HepG2 (cell line): ENCODE measurements around the gene VSTM1. TPM values are rescaled to one million over a fixed set of nuclear protein-coding genes. Genes with fewer than 3 reads are reported as not detected.
"Not testable (repeated sequence)": the region's sequence is repeated elsewhere in the genome, so short reads cannot be mapped to it uniquely, and the experiment has no call there.

ENCODE experiments used
- ATAC-seq: fragments of 200-7000 bp; cut with Tn5 transposase; 3 replicates; pipeline ENCODE4 v1.9.1; 2020; ENCODE audit warnings: mild to moderate bottlenecking, moderate library complexity
- BruUV-seq: library from RNA; stranded (reverse); fragments of 400-500 nt; replicated peaks from 2 replicates; lab custom pipeline; 2021; lab: Mats Ljungman, UMichigan
- CTCF ChIA-PET: fragments of 300-600 bp; formaldehyde crosslinking; extraction: SDS; loops from one replicate; lab custom pipeline; 2021; ENCODE audit warnings: low total read pairs, inconsistent platforms, low intra/inter-chr PET ratio; lab: Yijun Ruan, JAX
- POLR2A ChIA-PET: fragments of 350-600 bp; sonication (Branson Sonifier 250); formaldehyde crosslinking; loops from one replicate; lab custom pipeline; 2020; ENCODE audit warnings: antibody characterized with exemption, inconsistent platforms; lab: Yijun Ruan, JAX
- DNase-seq: peaks from one replicate; pipeline ENCODE4 v3.0.0-alpha.2; 2015; ENCODE audit warnings: low spot score
- FAIRE-seq: peaks from 3 replicates; lab custom pipeline; 2011; peaks lifted over from hg19 to GRCh38; lab: Jason Lieb, UNC
- H2AFZ ChIP-seq: one replicate; pipeline ENCODE4 v1.6.1; 2011; ENCODE audit warnings: low read length, inconsistent platforms
- H3K27ac ChIP-seq: fragments of 300-600 bp; 3 replicates; pipeline ENCODE4 v1.8.0; 2011; ENCODE audit warnings: mixed run types, mild to moderate bottlenecking, mixed read lengths, low read length, inconsistent platforms; ENCODE audit not compliant: insufficient read depth; ENCODE audit errors: extremely low read length
- H3K27me3 ChIP-seq, 2 experiments: fragments of 200-600 bp in 1 of 2; 2 replicates in 1 of 2; 3 replicates in 1 of 2; pipeline versions ENCODE4 v1.6.0 to v1.8.0; 2011; ENCODE audit warnings: low read length in 2 of 2, mild to moderate bottlenecking in 2 of 2, moderate library complexity in 2 of 2, inconsistent platforms in 1 of 2; ENCODE audit not compliant: insufficient read depth in 2 of 2, control insufficient read depth in 1 of 2
- H3K36me3 ChIP-seq, 2 experiments: fragments of 200-600 bp in 1 of 2; replicated peaks in 1 of 2; 2 replicates in 1 of 2; 3 replicates in 1 of 2; pipeline versions ENCODE4 v1.5.1 to v1.8.0; 2011; ENCODE audit warnings: low read length in 2 of 2, inconsistent platforms in 1 of 2; ENCODE audit not compliant: insufficient read depth in 2 of 2, control insufficient read depth in 1 of 2
- H3K4me1 ChIP-seq: 2 replicates; pipeline ENCODE4 v1.5.1; 2012; ENCODE audit warnings: low read length, inconsistent platforms; ENCODE audit not compliant: insufficient read depth
- H3K4me2 ChIP-seq: 2 replicates; pipeline ENCODE4 v1.6.0; 2011; ENCODE audit warnings: low read depth, low read length, inconsistent platforms
- H3K4me3 ChIP-seq, 3 experiments: fragments of 200-600 bp in 1 of 3; sonication (generic), shearing (Covaris generic) in 1 of 3; replicated peaks in 1 of 3; 2 replicates each; pipeline ENCODE4 v1.5.1; 2011 to 2016; ENCODE audit warnings: low read length in 3 of 3, inconsistent platforms in 2 of 3, low read depth in 2 of 3, mild to moderate bottlenecking in 2 of 3, control low read depth in 1 of 3, mixed read lengths in 1 of 3; ENCODE audit not compliant: insufficient read depth in 1 of 3
- H3K79me2 ChIP-seq: one replicate; pipeline ENCODE4 v1.6.1; 2011; ENCODE audit warnings: low read length, inconsistent platforms; ENCODE audit not compliant: insufficient read depth
- H3K9ac ChIP-seq: 2 replicates; pipeline ENCODE4 v1.6.0; 2011; ENCODE audit warnings: mild to moderate bottlenecking, low read depth, low read length, inconsistent platforms; ENCODE audit not compliant: insufficient read depth
- H3K9me3 ChIP-seq: 2 replicates; pipeline ENCODE4 v1.5.1; 2012; ENCODE audit warnings: mild to moderate bottlenecking, low read length
- H4K20me1 ChIP-seq: 2 replicates; pipeline ENCODE4 v1.6.0; 2011; ENCODE audit warnings: inconsistent platforms, mild to moderate bottlenecking, low read length, moderate library complexity; ENCODE audit not compliant: insufficient read depth
- DMAP1 ChIP-seq: IDR thresholded peaks from 2 replicates; pipeline ENCODE4 v1.6.1; 2016
- FOSL2 ChIP-seq: sonication (generic); formaldehyde crosslinking; IDR thresholded peaks from 2 replicates; pipeline ENCODE4 v1.4.0; 2020; ENCODE audit warnings: missing genetic modification reagents
- GPN1 ChIP-seq: sonication (generic); formaldehyde crosslinking; IDR thresholded peaks from 2 replicates; pipeline ENCODE4 v1.5.1; 2020; ENCODE audit warnings: missing genetic modification reagents, borderline replicate concordance
- MATR3 ChIP-seq: sonication (generic); formaldehyde crosslinking; IDR thresholded peaks from 2 replicates; pipeline ENCODE4 v1.4.0; 2020; ENCODE audit warnings: missing genetic modification reagents
- POGZ ChIP-seq: sonication (generic); formaldehyde crosslinking; IDR thresholded peaks from 2 replicates; pipeline ENCODE4 v1.4.0; 2020; ENCODE audit warnings: mild to moderate bottlenecking, missing genetic modification reagents
- PPARG ChIP-seq: conservative IDR thresholded peaks from 2 replicates; pipeline ENCODE4 v1.6.1; 2016; ENCODE audit warnings: missing biosample characterization, missing genetic modification reagents
- RFX5 ChIP-seq: IDR thresholded peaks from 2 replicates; pipeline ENCODE4 v1.6.1; 2011; ENCODE audit warnings: low read depth, low read length, improper control_type of control experiment
- TBX3 ChIP-seq: fragments of 450-650 bp; IDR thresholded peaks from 2 replicates; pipeline ENCODE4 v1.6.1; 2017; ENCODE audit warnings: antibody characterized with exemption, mild to moderate bottlenecking, inconsistent platforms, borderline replicate concordance
- TCF12 ChIP-seq, 2 experiments: fragments of 450-650 bp in 1 of 2; sonication (generic) in 1 of 2; formaldehyde crosslinking in 1 of 2; IDR thresholded peaks; 2 replicates each; pipeline versions ENCODE4 v1.6.1 to v1.8.0; 2017 to 2022; ENCODE audit warnings: antibody characterized with exemption in 1 of 2, mild to moderate bottlenecking in 1 of 2, missing genetic modification reagents in 1 of 2, moderate library complexity in 1 of 2
- ZNF142 ChIP-seq: sonication (generic); formaldehyde crosslinking; IDR thresholded peaks from 2 replicates; pipeline ENCODE4 v1.4.0; 2020; ENCODE audit warnings: missing genetic modification reagents
- ZNF256 ChIP-seq: sonication (generic); formaldehyde crosslinking; conservative IDR thresholded peaks from 2 replicates; pipeline ENCODE4 v1.4.0; 2020; ENCODE audit warnings: missing genetic modification reagents
- ZNF317 ChIP-seq: sonication (generic); formaldehyde crosslinking; IDR thresholded peaks from 2 replicates; pipeline ENCODE4 v1.5.0; 2020; ENCODE audit warnings: mild to moderate bottlenecking, missing genetic modification reagents
- ZNF605 ChIP-seq: sonication (generic); formaldehyde crosslinking; IDR thresholded peaks from 2 replicates; pipeline ENCODE4 v1.8.0; 2022; ENCODE audit warnings: mild to moderate bottlenecking, missing genetic modification reagents
- WGBS: methylation state at CpG from one replicate; pipeline ENCODE4 v1.1.6; 2017; ENCODE audit warnings: low lambda C conversion rate; 5-methylcytosine and 5-hydroxymethylcytosine counted together
- in situ Hi-C: cut with HindIII; loops from 2 replicates; pipeline ENCODE4 v1.10.0; 2017; ENCODE audit warnings: low pct_unique_long_range_greater_than_20kb; ENCODE audit not compliant: extremely low pct_ligation_motif_present
- intact Hi-C: fragments of 100-400 bp; cut with micrococcal nuclease; formaldehyde crosslinking; loops from one replicate; pipeline ENCODE4 v1.10.0; 2022; ENCODE audit not compliant: unreplicated experiment
- polyA plus RNA-seq, 8 experiments: library from polyadenylated mRNA; depleted of rRNA in 3 of 8; stranded (reverse) in 7 of 8; unstranded in 1 of 8; fragments of >200 nt; fragmentation: Illumina TruSeq in 4 of 8; extraction: Trizol in 4 of 8; gene quantifications; 2 replicates each; pipeline versions ENCODE4 v1.2.1 to v1.2.3, GENCODE V29; 2011 to 2016; ENCODE audit warnings: low read depth in 4 of 8, missing spikeins in 1 of 8, mixed read lengths in 1 of 8; ENCODE audit not compliant: insufficient read depth in 1 of 8
- total RNA-seq, 5 experiments: library from RNA; depleted of rRNA; stranded (reverse); fragments of >200 nt; fragmentation: Illumina TruSeq; extraction: Trizol; gene quantifications; 2 replicates each; pipeline ENCODE4 v1.2.3, GENCODE V29; 2016; ENCODE audit warnings: low read depth in 1 of 5

VSTM1 gene
- total and polyA plus RNA-seq, 2 of the 13 experiments (the other 11 are each of a cell fraction or from before 2014, with no cell fraction given), result not detected

GRCh38 chr19:54036542-54036941, 27.2 kb downstream of the VSTM1 start:
- DNase-seq, H3K4me3 ChIP-seq, H3K4me1 ChIP-seq, H3K9me3 ChIP-seq, H3K36me3 ChIP-seq, FAIRE-seq, H3K9ac ChIP-seq, ATAC-seq, H4K20me1 ChIP-seq, H2AFZ ChIP-seq, intact Hi-C loops, BruUV-seq, H3K27ac ChIP-seq, H3K79me2 ChIP-seq, H3K4me2 ChIP-seq, POLR2A ChIA-PET, H3K27me3 ChIP-seq, CTCF ChIA-PET, in situ Hi-C loops: not testable (repeated sequence)
- WGBS, result 40% methylated on average over 5 of the region's 5 CpGs

GRCh38 chr19:54035215-54036178, 28.2 kb downstream of the VSTM1 start:
- Histone ChIP-seq H2AFZ (no peak overlapping the region), H3K4me2 (no peak overlapping the region), H3K36me3 (no peaks in the 10 kb centered on the region), H3K9ac (no peak overlapping the region), H3K27me3 (no peaks in the 10 kb centered on the region; a peak in 2 of 5 replicates), H3K4me3 (no peak overlapping the region), H3K9me3 (no peaks in the 10 kb centered on the region), H3K79me2 (no peaks in the 10 kb centered on the region), H3K27ac (no peak overlapping the region), H3K4me1 (peaks cover 11% of the 10 kb centered on the region), H4K20me1 (no peaks in the 10 kb centered on the region)
- ATAC-seq, result no peak
- no peak for FAIRE-seq
- WGBS, result 9% methylated on average over 4 of the region's 4 CpGs
- ChIA-PET CTCF (no interaction called here), POLR2A (no interaction called here)
- DNase-seq, result no peak
- no TSS peak for BruUV-seq
- intact Hi-C loops (no loop called here), in situ Hi-C loops (no loop called here)
- no peak for TF ChIP-seq FOSL2
- no peak for TF ChIP-seq GPN1 (CRISPR knock-in tag)
- no peak for TF ChIP-seq ZNF142 (CRISPR knock-in tag)
- TF ChIP-seq TCF12 (IDR thresholded peaks at IDR 0.05), result no peak
- TF ChIP-seq TCF12 (CRISPR knock-in tag; IDR thresholded peaks at IDR 0.05), result no peak
- TF ChIP-seq ZNF256 (CRISPR knock-in tag), result no peak
- TF ChIP-seq TBX3, result no peak
- no peak for TF ChIP-seq ZNF605
- TF ChIP-seq ZNF317 (CRISPR knock-in tag), result no peak
- no peak for TF ChIP-seq MATR3 (CRISPR knock-in tag)
- no peak for TF ChIP-seq POGZ (CRISPR knock-in tag)
- TF ChIP-seq PPARG, result no peak
- no peak for TF ChIP-seq DMAP1 (CRISPR knock-in tag)
- no peak for TF ChIP-seq RFX5
